WI38 (cell line): ENCODE data around the gene SLC10A7.
A peak's percentile ranks its signal among the peaks of the same experiment; 100 is the strongest.

Experiments used
- H3K4me3 ChIP-seq: 2 replicates; pipeline ENCODE4 v1.5.1; 2011; ENCODE audit warnings: low read depth, mild to moderate bottlenecking, control low read depth, low read length
- CTCF ChIP-seq: IDR thresholded peaks from 2 replicates; pipeline ENCODE4 v1.5.1; 2012; ENCODE audit warnings: low read depth, mild to moderate bottlenecking, control low read depth, low read length

SLC10A7 gene

GRCh38 chr4:146525754-146526153 lies 4.0 kb upstream of the SLC10A7 start:
- TF ChIP-seq CTCF, result no peak
- H3K4me3 ChIP-seq, result no peak overlapping the region

- TF ChIP-seq CTCF, result no peak
- H3K4me3 ChIP-seq, result no peak overlapping the region
Measured at GRCh38 chr4:146524663-146525062, 2.9 kb upstream of the SLC10A7 start.

- TF ChIP-seq CTCF, result no peak
- peak overlapping the region; percentile 99 for H3K4me3 ChIP-seq
Measured at GRCh38 chr4:146522869-146523205, 1.1 kb upstream of the SLC10A7 start.

- no peak for TF ChIP-seq CTCF
- H3K4me3 ChIP-seq, result peak overlapping the region; percentile 99
Measured at GRCh38 chr4:146522098-146522868, 543 bp upstream of the SLC10A7 start.

GRCh38 chr4:146520896-146521540 lies 722 bp downstream of the SLC10A7 start:
- H3K4me3 ChIP-seq, result peak overlapping the region; percentile 99
- no peak for TF ChIP-seq CTCF

- no peak overlapping the region for H3K4me3 ChIP-seq
- TF ChIP-seq CTCF, result no peak
Measured at GRCh38 chr4:146514651-146515357, 6.9 kb downstream of the SLC10A7 start.

GRCh38 chr4:146513548-146513947 lies 8.2 kb downstream of the SLC10A7 start:
- TF ChIP-seq CTCF, result no peak
- no peak overlapping the region for H3K4me3 ChIP-seq
